Stimulated activated CD4-positive, alpha-beta T cell treated with anti-CD3 and anti-CD28 coated beads, Interleukin-1b, Interleukin-23, amount 100 ng/mL, for 4 hours (primary cell): Measurements from ENCODE around the gene CHD2.
"Not testable (repeated sequence)": the region's sequence is repeated elsewhere in the genome, so short reads cannot be mapped to it uniquely, and the experiment has no call there.

Experiments
- DNase-seq, 2 donors: peaks; one replicate each; pipeline ENCODE4 v3.0.0-alpha.2; 2020; ENCODE audit warnings: low read depth in 2 of 2

CHD2 gene

DNA sequence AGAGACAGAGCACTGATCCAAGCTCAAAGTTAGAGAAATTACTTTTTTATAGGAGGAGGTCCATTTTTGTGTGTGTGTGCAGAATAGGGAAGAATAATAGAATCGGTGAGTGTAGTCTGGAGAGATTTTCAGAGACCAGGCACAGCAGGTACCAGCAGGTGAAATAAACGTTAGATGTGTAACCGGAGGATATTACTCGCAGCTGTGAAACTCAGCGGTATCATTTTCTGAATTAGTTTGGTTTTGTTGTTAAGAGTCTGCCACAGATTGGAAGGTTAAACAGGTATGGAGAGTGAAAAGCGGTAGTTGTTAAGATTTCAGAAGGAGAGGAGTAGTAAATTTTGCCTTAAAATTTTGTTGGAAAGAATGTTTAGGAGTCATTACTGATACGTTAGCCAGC lies 119.0 kb downstream of the CHD2 start:
- no peak for DNase-seq

DNA sequence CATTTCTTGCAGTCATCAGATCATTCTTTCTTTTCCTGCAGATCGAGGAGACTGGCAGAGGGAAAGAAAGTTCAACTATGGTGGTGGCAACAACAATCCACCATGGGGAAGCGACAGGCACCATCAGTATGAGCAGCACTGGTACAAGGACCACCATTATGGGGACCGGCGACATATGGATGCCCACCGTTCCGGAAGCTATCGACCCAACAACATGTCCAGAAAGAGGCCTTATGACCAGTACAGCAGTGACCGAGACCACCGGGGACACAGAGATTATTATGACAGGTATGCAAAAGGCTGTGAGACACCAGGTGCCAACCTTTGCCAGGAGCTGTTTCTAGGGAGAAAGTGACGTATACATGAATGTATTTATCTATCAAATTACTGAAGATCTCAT lies 119.8 kb downstream of the CHD2 start:
- DNase-seq, result no peak

DNA sequence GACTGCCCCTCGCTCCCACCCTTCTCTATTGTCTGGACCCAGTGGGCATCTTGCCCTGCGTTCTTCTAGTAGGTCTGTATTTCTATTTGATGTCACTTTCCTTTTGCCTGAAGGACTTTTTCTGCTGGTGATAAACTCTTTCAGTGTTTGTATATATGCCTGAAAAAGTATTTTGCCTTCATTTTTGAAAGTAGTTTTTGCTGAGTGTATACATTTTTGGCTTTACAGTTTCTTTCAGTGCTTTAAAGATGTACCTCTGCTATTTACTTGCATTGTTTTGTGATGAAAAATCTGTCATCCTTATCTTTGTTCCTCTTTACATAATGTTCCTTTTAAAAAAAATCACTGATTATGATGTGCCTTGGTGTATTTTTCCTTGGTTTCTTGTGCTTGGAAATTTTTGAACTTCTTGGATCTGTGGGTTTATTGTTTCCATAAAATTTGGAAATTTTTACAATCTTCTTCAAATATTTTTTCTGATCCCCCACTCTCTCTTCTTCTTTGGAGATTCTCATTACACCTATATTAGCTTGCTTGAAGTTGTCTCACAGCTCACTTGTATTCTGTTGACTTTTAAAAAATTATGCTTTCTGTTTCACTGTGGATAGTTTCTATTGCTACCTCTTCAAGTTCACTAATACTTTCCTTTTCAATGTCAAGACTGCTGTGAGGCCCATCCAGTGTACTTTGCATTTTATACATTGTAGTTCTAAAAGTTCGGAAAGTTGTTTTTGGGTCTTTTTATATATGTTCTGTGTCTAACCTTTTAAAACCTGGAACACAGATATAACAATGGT lies 121.0 kb downstream of the CHD2 start:
- no peak for DNase-seq

DNA sequence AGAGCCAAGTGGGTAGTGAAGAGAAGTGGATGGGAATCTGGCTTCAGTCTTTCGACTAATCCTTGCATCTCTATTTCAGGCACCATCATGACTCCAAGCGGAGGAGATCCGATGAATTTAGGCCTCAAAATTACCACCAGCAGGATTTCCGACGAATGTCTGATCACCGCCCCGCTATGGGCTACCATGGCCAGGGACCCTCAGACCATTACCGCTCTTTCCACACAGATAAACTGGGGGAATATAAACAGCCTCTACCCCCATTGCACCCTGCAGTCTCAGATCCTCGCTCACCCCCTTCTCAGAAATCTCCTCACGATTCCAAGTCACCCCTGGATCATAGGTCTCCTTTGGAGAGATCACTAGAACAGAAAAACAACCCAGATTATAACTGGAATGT lies 124.2 kb downstream of the CHD2 start:
- DNase-seq, result no peak

DNA sequence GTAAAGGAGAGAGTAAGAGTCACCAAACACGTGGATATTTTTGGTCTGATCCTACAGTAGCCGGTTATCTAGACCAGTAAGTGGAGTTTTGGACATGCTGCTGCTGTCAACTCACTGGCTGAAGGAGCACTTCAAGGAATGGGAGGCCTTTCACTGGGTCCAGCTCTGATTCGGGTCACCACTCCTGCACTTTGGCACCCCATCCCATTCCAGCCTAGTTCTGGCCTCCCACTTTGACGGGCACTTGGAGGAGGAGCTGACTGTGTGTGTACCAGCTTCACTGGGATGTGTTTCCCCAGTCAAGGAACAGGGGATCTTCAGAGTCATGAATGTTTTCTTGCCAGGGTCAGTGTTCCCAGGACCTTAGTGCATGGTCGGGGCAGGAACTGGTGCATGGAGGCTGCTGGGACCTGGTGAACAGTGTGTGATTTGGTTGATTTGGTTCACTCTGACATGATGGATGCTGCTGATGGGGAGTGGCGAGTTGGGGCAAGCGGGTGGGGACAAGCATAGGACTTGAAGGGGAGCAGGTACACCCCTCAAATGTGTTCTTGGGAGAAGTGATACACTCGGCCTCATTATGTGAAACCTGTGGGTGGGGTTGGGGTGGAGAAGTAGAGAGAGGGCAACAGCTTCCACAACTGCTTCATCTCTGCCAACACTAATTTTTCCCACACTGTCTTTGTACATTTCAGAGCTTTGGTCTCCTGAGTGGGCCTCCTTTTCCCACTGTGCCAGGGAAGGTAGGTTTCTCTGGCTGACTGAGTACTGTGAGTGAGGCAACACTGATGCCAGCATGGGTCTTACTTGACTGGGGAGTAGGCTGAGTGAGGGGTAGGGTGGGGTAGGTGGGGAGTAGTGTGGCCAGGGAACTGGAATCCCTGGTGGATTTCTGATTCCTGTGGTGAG lies 124.8 kb downstream of the CHD2 start:
- DNase-seq, result no peak

DNA sequence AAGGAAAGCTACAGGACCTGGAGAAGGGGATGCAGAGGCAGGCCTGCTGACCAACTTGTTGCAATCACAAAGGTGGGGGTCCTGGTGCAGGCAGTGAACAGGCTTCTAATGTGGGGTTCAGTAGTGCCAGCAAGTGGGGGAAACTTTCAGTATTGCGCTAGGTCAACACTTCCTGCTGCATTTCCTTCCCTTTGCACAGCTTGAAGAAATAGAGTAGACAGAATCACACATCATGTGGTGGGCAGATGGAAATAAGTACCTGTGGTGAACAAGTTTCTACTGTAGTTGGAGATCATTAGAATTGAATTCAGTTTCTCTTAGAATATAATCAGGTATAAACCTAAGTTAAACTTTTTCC lies 125.5 kb downstream of the CHD2 start:
- no peak for DNase-seq

DNA sequence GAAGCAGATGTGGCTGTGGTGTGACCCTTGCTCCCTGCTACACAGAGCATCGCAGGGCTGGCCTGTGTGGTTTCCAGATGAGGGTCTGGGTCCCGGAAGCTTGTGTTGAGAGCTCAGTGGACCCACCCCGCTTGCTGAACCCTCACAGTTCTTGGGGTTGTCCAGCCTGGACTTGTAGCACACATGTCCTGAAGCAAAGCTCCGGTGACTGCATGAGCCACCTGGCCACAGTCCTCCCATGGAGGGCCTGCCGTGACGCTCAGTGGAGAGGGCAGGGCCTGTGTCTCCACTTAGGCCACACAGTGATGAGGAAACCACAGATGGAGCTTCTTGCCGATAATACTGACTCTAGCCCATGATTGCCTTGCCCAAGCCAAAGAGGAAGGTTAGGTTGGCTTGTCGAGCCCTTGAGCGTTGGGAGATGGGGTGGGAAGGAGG lies 126.3 kb downstream of the CHD2 start:
- no peak for DNase-seq

DNA sequence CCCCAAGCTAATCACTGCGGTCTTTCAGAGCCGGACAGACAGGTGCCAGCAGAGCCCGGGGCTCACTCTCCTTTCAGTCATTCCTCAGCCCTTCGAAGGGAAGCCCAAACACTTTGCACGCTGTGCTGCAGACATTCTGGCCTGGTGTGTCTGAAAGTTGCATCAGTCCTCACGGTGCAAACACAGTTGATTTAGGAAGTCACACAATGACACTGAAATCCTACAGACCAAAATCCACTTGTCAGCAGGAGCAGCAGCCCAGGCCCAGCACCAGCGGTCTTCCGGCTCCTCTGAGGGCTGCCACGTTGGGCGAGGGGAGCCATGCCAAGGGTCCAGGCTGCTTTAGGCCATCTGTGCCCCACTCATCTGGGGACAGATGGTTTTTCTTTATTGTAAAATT lies 127.3 kb downstream of the CHD2 start:
- DNase-seq, result no peak

DNA sequence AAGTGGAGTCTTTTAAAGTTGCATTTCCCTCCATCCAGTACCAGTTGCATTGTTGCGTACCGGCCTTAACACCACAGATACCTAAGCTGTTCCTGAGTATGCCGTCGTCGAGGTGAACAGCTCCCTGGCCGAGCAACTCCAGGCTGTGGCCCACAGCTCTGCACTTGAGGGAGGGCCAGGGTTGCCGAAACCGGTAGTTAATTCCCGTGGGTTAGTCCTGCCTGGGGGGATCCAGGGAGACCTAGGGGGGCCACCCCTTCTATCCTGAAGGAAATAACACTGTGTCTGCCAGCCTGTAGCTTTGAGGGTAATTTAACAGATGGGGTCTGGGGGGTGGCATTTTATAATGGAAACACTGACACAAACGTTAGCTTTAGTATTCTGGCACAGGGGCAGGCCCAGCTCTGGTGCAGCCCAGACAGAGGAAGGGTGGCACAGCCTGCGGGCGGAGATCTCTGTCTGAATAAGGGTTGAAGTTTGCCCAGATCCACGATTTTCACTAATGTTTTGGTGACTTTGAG lies 128.0 kb downstream of the CHD2 start:
- DNase-seq, result no peak

DNA sequence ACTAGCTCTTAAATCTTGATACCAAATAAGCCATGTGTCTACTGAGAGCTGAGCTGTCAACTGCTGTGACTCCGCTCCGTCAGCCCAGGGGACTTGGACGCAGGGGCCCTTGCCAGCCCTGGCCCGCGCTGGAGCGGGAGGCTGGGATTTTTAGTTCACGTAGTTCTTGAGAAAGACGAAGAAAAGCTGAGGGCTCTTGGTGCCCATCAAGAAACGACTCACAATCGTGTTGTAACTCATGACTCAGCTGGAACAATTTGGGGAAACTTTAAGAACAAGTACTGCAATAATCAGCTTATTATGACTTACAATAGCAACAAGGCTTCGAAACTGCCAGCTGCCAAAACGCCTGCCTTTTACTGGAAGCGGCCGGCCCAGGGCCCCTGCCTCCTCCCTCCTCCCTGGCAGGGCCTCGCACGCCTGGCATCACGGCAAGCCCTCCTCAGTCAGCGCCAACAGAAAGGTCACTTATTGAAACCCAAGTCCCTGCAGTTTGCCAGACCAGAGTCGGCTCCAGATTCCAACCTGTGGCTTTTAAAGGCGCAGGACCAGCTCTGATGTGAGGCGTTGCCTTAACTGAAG lies 128.6 kb downstream of the CHD2 start:
- DNase-seq, result no peak

DNA sequence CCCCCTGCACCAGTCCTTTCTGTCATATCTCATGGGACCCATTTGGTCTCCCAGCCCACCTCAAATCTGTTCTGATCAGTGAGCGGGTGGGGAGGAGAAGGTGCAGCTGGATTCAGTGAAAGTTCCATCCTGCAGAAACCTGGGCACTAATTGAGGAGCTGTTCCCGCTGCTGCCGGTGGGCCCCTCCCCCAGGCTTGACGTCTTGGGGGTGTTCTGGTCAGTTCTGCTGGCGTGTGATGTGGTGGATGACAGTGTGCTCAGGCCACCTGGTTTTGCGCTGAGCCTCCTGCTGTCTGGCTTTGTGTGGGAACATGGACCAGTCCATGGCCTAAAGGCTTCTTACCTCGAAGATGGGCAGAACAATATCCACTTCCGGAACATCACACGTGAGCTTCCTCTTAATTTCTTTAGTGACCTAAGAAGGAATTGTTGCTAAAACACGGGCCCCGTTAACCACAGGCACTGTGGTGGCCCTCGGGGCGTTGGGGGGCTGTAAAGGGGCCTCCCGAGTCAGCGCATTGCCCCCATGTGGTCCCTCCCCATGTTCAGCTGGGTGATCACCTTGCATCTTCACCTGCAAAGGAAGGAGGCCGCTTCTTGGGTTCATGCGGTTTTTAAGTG lies 129.2 kb downstream of the CHD2 start:
- no peak for DNase-seq

DNA sequence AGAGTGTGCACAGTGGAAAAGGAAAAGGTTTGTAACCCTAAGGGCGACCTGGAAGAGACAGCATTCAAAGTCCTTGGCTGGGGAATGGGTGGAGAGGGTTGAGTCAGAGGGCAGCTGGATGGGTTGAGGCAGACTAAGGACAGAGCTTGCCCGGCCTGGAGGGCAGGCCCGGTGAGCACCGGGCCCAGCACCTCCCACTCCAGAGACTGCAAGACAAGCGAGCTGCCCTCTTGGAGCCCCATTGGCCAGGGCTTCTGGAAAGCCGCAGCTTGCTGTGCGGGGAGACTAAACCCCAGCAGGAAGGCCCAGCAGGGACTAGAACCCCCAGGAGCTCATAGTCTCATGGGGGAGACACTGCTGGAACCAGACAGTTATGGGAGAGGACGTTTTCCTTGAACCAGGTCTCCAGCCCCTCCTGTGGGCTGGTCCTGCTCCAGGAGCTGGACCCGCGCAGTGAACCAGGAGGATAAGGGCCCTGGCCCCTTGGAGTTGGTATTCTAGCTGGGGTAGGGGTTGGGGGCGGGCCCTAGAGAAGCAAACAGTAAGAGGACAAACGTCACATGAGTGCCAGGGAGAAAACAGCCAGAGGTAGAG lies 129.8 kb downstream of the CHD2 start:
- no peak for DNase-seq

DNA sequence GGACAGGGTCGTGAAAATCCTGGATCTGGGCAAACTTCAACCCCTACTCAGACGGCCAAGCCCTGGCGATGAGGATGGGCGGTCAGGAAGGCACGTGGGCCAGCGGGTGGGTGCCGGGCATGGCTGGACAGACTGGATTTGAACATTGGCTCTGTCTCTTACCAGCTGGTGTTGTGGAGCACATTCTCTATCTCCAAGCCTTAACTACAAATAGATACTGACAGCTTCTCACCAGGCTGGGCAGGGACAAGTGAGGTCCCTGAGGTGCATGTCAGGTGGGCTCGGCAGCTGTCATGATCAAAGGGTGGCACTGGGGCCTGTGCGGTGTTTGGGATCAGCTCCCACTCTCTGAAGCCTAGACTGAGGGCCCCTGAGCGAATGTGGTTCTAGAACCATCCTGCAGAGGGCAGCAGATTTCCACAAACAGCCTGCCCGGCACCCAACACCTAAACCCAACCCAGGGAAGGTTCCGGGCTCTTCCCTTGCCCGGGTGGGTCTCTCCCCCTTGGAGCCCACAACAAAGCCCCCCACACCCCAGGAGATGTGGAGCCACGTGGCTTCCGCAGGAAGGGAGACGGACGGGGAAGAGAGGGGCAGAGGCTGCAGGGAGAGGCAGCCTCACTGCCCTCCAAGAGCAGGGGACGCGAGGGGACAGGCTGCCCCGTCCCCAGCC lies 130.4 kb downstream of the CHD2 start:
- DNase-seq, result peak; percentile 51 to 56

DNA sequence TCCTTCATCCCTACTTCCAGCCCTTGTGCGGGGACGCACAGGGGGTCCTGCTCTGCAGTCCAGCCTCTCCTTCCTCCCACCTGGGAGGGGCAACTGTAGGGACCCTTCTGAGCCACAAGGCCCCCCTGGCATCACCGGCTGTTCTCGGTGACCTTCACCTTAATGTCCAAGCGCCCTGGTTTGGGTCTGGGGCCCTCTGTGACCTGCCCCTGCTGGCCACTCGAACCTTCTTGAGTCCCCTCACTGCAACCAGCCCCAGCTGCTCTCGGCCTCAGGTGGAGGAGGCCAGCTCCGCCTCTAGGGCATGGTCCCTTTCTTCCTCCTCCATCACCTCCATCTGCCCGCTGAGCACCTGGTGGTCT lies 131.0 kb downstream of the CHD2 start:
- no peak for DNase-seq

DNA sequence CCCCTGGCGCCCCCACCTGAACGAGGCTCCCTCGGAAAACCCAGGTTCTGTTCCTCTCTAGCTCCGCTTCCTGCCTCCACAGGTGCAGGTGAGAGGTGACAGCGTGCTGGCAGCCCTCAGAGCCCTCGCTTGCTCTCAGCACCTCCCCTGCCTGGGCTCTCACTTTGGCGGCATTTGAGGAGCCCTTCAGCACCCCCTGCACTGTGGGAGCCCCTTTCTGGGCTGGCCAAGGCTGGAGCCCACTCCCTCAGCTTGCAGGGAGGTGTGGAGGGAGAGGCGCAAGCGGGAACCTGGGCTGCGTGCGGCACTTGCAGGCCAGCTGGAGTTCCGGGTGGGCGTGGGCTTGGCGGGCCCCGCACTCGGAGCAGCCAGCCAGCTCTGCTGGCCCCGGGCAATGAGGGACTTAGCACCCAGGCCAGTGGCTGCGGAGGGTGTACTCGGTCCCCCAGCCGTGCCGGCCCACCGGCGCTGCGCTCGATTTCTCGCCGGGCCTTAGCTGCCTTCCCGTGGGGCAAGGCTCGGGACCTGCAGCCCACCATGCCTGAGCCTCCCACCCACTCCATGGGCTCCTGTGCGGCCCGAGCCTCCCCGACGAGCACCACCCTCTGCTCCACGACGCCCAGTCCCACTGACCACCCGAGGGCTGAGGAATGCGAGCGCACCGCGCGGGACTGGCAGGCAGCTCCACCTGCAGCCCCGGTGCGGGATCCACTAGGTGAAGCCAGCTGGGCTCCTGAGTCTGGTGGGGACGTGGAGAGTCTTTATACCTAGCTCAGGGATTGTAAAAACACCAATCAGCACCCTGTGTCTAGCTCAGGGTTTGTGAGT lies 131.6 kb downstream of the CHD2 start:
- DNase-seq, result not testable (repeated sequence)

DNA sequence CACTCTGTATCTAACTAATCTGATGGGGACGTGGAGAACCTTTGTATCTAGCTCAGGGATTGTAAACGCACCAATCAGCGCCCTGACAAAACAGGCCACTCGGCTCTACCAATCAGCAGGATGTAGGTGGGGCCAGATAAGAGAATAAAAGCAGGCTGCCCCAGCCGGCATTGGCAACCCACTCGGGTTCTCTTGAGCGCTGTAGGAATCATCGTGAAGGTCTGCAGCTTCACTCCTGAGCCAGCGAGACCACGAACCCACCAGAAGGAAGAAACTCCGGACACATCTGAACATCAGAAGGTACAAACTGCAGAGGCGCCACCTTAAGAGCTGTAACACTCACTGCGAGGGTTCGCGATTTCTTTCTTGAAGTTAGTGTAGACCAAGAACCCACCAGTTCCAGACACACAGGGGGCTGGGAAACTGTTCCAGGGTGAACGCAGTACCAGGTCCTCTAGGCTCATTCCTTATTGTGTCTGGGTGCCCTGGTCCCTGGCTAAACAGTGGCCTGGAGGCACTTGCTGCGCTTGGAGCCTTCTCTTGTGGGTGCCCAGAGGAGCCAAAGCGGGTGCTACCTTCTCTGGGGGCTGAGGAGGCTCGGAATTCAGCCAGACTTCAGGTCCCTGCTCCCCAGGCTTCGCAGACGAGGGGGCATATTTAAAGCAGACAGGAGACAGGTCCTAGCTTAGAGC lies 132.5 kb downstream of the CHD2 start:
- DNase-seq, result not testable (repeated sequence)

DNA sequence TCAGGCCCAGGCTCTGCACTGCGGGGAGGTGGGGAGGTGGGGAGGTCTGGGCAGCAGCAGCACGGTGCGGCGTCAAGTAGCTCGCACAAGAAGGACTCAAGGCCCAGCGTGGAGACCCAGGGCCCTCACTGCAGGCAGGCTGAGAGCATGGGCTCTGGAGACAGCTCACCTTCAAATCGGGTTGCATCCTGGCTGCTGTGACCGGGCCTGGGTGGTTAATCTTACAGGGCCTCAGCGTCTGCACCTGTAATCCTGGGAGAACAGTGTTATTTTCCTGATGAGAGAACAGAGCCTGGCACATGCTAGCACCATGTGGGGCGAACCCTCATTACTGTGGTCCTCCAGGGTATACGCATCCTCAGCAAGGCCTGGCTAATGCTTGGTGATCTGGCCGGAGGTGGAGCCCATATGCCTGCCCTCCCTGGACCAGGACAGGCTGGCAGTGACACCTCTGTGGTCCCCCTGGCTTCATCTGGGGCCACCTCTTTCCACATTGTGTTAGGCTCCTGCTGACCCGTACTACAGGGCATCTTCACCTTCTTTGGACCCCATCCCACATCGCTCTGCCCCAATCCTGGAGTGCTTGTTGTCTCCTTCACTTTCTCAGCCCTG lies 133.4 kb downstream of the CHD2 start:
- no peak for DNase-seq

DNA sequence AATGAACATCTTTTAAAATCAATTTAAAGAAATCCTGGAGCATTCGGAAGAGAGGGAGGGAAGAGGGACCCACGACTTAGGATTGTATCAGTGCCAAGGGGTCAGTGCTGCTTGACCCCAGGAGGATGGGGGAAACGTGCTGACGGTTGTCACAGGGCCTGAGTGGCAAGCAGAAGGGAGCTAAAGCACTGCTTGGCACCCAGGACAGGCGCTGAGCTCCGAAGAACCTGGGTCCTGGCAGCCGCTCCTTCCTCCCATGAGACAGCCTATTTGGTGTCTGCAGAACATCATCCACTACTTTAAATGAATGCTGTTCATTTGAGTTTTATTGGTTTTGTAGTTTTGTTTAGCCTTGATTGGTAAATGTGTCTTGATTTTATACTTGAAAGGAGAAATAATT lies 134.4 kb downstream of the CHD2 start:
- no peak for DNase-seq
